HepG2 (cell line): ENCODE measurements around the gene SEMA3E. TPM values are rescaled to one million over a fixed set of nuclear protein-coding genes. Genes with fewer than 3 reads are reported as not detected.

Experiments
- ATAC-seq: fragments of 200-7000 bp; cut with Tn5 transposase; 3 replicates; pipeline ENCODE4 v1.9.1; 2020; ENCODE audit warnings: mild to moderate bottlenecking, moderate library complexity
- BruUV-seq: library from RNA; stranded (reverse); fragments of 400-500 nt; replicated peaks from 2 replicates; lab custom pipeline; 2021; lab: Mats Ljungman, UMichigan
- CTCF ChIA-PET: fragments of 300-600 bp; formaldehyde crosslinking; extraction: SDS; loops from one replicate; lab custom pipeline; 2021; ENCODE audit warnings: low total read pairs, inconsistent platforms, low intra/inter-chr PET ratio; lab: Yijun Ruan, JAX
- POLR2A ChIA-PET: fragments of 350-600 bp; sonication (Branson Sonifier 250); formaldehyde crosslinking; loops from one replicate; lab custom pipeline; 2020; ENCODE audit warnings: antibody characterized with exemption, inconsistent platforms; lab: Yijun Ruan, JAX
- DNase-seq: peaks from one replicate; pipeline ENCODE4 v3.0.0-alpha.2; 2015; ENCODE audit warnings: low spot score
- FAIRE-seq: peaks from 3 replicates; lab custom pipeline; 2011; peaks lifted over from hg19 to GRCh38; lab: Jason Lieb, UNC
- H2AFZ ChIP-seq: one replicate; pipeline ENCODE4 v1.6.1; 2011; ENCODE audit warnings: low read length, inconsistent platforms
- H3K27ac ChIP-seq: fragments of 300-600 bp; 3 replicates; pipeline ENCODE4 v1.8.0; 2011; ENCODE audit warnings: mixed run types, mild to moderate bottlenecking, mixed read lengths, low read length, inconsistent platforms; ENCODE audit not compliant: insufficient read depth; ENCODE audit errors: extremely low read length
- H3K27me3 ChIP-seq, 2 experiments: fragments of 200-600 bp in 1 of 2; 2 replicates in 1 of 2; 3 replicates in 1 of 2; pipeline versions ENCODE4 v1.6.0 to v1.8.0; 2011; ENCODE audit warnings: low read length in 2 of 2, mild to moderate bottlenecking in 2 of 2, moderate library complexity in 2 of 2, inconsistent platforms in 1 of 2; ENCODE audit not compliant: insufficient read depth in 2 of 2, control insufficient read depth in 1 of 2
- H3K36me3 ChIP-seq, 2 experiments: fragments of 200-600 bp in 1 of 2; replicated peaks in 1 of 2; 2 replicates in 1 of 2; 3 replicates in 1 of 2; pipeline versions ENCODE4 v1.5.1 to v1.8.0; 2011; ENCODE audit warnings: low read length in 2 of 2, inconsistent platforms in 1 of 2; ENCODE audit not compliant: insufficient read depth in 2 of 2, control insufficient read depth in 1 of 2
- H3K4me1 ChIP-seq: 2 replicates; pipeline ENCODE4 v1.5.1; 2012; ENCODE audit warnings: low read length, inconsistent platforms; ENCODE audit not compliant: insufficient read depth
- H3K4me2 ChIP-seq: 2 replicates; pipeline ENCODE4 v1.6.0; 2011; ENCODE audit warnings: low read depth, low read length, inconsistent platforms
- H3K4me3 ChIP-seq, 3 experiments: fragments of 200-600 bp in 1 of 3; sonication (generic), shearing (Covaris generic) in 1 of 3; replicated peaks in 1 of 3; 2 replicates each; pipeline ENCODE4 v1.5.1; 2011 to 2016; ENCODE audit warnings: low read length in 3 of 3, inconsistent platforms in 2 of 3, low read depth in 2 of 3, mild to moderate bottlenecking in 2 of 3, control low read depth in 1 of 3, mixed read lengths in 1 of 3; ENCODE audit not compliant: insufficient read depth in 1 of 3
- H3K79me2 ChIP-seq: one replicate; pipeline ENCODE4 v1.6.1; 2011; ENCODE audit warnings: low read length, inconsistent platforms; ENCODE audit not compliant: insufficient read depth
- H3K9ac ChIP-seq: 2 replicates; pipeline ENCODE4 v1.6.0; 2011; ENCODE audit warnings: mild to moderate bottlenecking, low read depth, low read length, inconsistent platforms; ENCODE audit not compliant: insufficient read depth
- H3K9me3 ChIP-seq: 2 replicates; pipeline ENCODE4 v1.5.1; 2012; ENCODE audit warnings: mild to moderate bottlenecking, low read length
- H4K20me1 ChIP-seq: 2 replicates; pipeline ENCODE4 v1.6.0; 2011; ENCODE audit warnings: inconsistent platforms, mild to moderate bottlenecking, low read length, moderate library complexity; ENCODE audit not compliant: insufficient read depth
- ATF2 ChIP-seq: sonication (generic); formaldehyde crosslinking; IDR thresholded peaks from 2 replicates; pipeline ENCODE4 v1.4.0; 2020; ENCODE audit warnings: missing genetic modification reagents
- CHCHD3 ChIP-seq: sonication (generic); formaldehyde crosslinking; IDR thresholded peaks from 2 replicates; pipeline ENCODE4 v1.8.0; 2022; ENCODE audit warnings: mild to moderate bottlenecking, missing genetic modification reagents, moderate library complexity
- CHD4 ChIP-seq: fragments of 200-600 bp; sonication (generic); IDR thresholded peaks from 2 replicates; pipeline ENCODE4 v1.7.0; 2017; ENCODE audit warnings: mild to moderate bottlenecking, low read length, borderline replicate concordance
- KAT8 ChIP-seq: IDR thresholded peaks from 2 replicates; pipeline ENCODE4 v1.6.1; 2016; ENCODE audit warnings: missing genetic modification reagents, missing compliant biosample characterization
- LCORL ChIP-seq, 2 experiments: fragments of 450-650 bp in 1 of 2; sonication (generic) in 1 of 2; formaldehyde crosslinking in 1 of 2; IDR thresholded peaks; 2 replicates each; pipeline versions ENCODE4 v1.5.0 to v1.6.1; 2017 to 2020; ENCODE audit warnings: antibody characterized with exemption in 1 of 2, missing genetic modification reagents in 1 of 2
- MAF1 ChIP-seq: sonication (generic); formaldehyde crosslinking; IDR thresholded peaks from 2 replicates; pipeline ENCODE4 v1.5.0; 2020; ENCODE audit warnings: missing genetic modification reagents, borderline replicate concordance
- MEIS1 ChIP-seq: sonication (generic); formaldehyde crosslinking; IDR thresholded peaks from 2 replicates; pipeline ENCODE4 v1.9.0; 2021; ENCODE audit warnings: mild to moderate bottlenecking, missing genetic modification reagents, moderate library complexity, borderline replicate concordance
- TGIF2 ChIP-seq: IDR thresholded peaks from 2 replicates; pipeline ENCODE4 v1.6.1; 2016; ENCODE audit warnings: control low read depth, missing compliant biosample characterization
- U2AF1 ChIP-seq: fragments of 200-400 bp; formaldehyde crosslinking; optimal IDR thresholded peaks from 2 replicates; pipeline ENCODE3; 2017; ENCODE audit warnings: mild to moderate bottlenecking, low read depth, low read length
- ZFP90 ChIP-seq: sonication (generic); formaldehyde crosslinking; IDR thresholded peaks from 2 replicates; pipeline ENCODE4 v1.8.0; 2022; ENCODE audit warnings: missing genetic modification reagents, mild to moderate bottlenecking, inconsistent platforms, borderline replicate concordance
- ZNF264 ChIP-seq: sonication (generic); formaldehyde crosslinking; IDR thresholded peaks from 2 replicates; pipeline ENCODE4 v1.4.0; 2020; ENCODE audit warnings: missing genetic modification reagents
- ZNF788 ChIP-seq: sonication (generic); formaldehyde crosslinking; IDR thresholded peaks from 2 replicates; pipeline ENCODE4 v1.5.0; 2020; ENCODE audit warnings: mild to moderate bottlenecking, missing genetic modification reagents, borderline replicate concordance
- WGBS: methylation state at CpG from one replicate; pipeline ENCODE4 v1.1.6; 2017; ENCODE audit warnings: low lambda C conversion rate; 5-methylcytosine and 5-hydroxymethylcytosine counted together
- in situ Hi-C: cut with HindIII; loops from 2 replicates; pipeline ENCODE4 v1.10.0; 2017; ENCODE audit warnings: low pct_unique_long_range_greater_than_20kb; ENCODE audit not compliant: extremely low pct_ligation_motif_present
- intact Hi-C: fragments of 100-400 bp; cut with micrococcal nuclease; formaldehyde crosslinking; loops from one replicate; pipeline ENCODE4 v1.10.0; 2022; ENCODE audit not compliant: unreplicated experiment
- polyA plus RNA-seq, 8 experiments: library from polyadenylated mRNA; depleted of rRNA in 3 of 8; stranded (reverse) in 7 of 8; unstranded in 1 of 8; fragments of >200 nt; fragmentation: Illumina TruSeq in 4 of 8; extraction: Trizol in 4 of 8; gene quantifications; 2 replicates each; pipeline versions ENCODE4 v1.2.1 to v1.2.3, GENCODE V29; 2011 to 2016; ENCODE audit warnings: low read depth in 4 of 8, missing spikeins in 1 of 8, mixed read lengths in 1 of 8; ENCODE audit not compliant: insufficient read depth in 1 of 8
- total RNA-seq, 5 experiments: library from RNA; depleted of rRNA; stranded (reverse); fragments of >200 nt; fragmentation: Illumina TruSeq; extraction: Trizol; gene quantifications; 2 replicates each; pipeline ENCODE4 v1.2.3, GENCODE V29; 2016; ENCODE audit warnings: low read depth in 1 of 5
- TF ChIP-seq, protein P1 (sequence below): IDR thresholded peaks from 2 replicates; pipeline ENCODE4 v1.6.1; 2016; ENCODE audit warnings: missing genetic modification reagents, missing compliant biosample characterization
- TF ChIP-seq, protein P2 (sequence below): sonication (generic); formaldehyde crosslinking; IDR thresholded peaks from 2 replicates; pipeline ENCODE4 v1.4.0; 2020; ENCODE audit warnings: mild to moderate bottlenecking, missing genetic modification reagents
- TF ChIP-seq, protein P3 (sequence below): sonication (generic); formaldehyde crosslinking; IDR thresholded peaks from 2 replicates; pipeline ENCODE4 v1.9.0; 2022; ENCODE audit warnings: low read depth, missing genetic modification reagents
- TF ChIP-seq, protein P4 (sequence below): sonication (generic); formaldehyde crosslinking; IDR thresholded peaks from 2 replicates; pipeline ENCODE4 v1.4.0; 2020; ENCODE audit warnings: missing genetic modification reagents; ENCODE audit errors: not compliant biosample characterization
- TF ChIP-seq, protein P5 (sequence below): sonication (generic); formaldehyde crosslinking; IDR thresholded peaks from 2 replicates; pipeline ENCODE4 v1.4.0; 2020; ENCODE audit warnings: mild to moderate bottlenecking, missing genetic modification reagents, borderline replicate concordance

Gene SEMA3E
- total and polyA plus RNA-seq, 2 of the 13 experiments (the other 11 are each of a cell fraction or from before 2014, with no cell fraction given) = not detected

DNA sequence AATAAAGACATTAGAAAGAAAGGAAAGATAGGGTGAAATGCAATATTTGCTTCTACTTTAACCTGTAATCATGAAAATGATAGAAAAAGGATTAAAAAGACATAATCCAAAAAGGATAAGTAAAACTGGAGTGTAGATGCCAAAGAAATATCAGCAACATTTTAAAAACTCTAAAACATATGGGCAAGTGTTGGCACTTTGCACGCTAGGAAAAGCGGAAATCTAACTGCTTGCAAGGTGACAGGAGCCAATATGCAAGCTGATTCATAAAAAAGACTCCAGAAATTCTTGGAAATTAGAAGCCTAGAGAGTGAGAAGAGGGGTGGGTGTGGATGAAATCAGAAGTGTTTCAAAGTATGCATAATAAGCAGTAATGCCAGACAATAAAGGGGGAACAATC lies 161.1 kb downstream of the SEMA3E start:
- H3K4me1 ChIP-seq = no peaks in the 10 kb centered on the region
- no peak overlapping the region for H3K9ac ChIP-seq
- H3K4me3 ChIP-seq = no peak overlapping the region
- no peak for FAIRE-seq
- no peak overlapping the region for H3K4me2 ChIP-seq
- H3K9me3 ChIP-seq = no peaks in the 10 kb centered on the region
- WGBS = 6% methylated on average over 2 of the region's 2 CpGs
- POLR2A ChIA-PET = no interaction called here
- intact Hi-C loops (no loop called here), in situ Hi-C loops (no loop called here)
- no peak overlapping the region for H2AFZ ChIP-seq
- no peaks in the 10 kb centered on the region for H4K20me1 ChIP-seq
- no peak overlapping the region for H3K27ac ChIP-seq
- H3K27me3 ChIP-seq = no peaks in the 10 kb centered on the region
- no peaks in the 10 kb centered on the region for H3K79me2 ChIP-seq
- no TSS peak for BruUV-seq
- DNase-seq = no peak
- no peaks in the 10 kb centered on the region for H3K36me3 ChIP-seq
- ATAC-seq = no peak
- CTCF ChIA-PET = no interaction called here
- no peak for TF ChIP-seq ZNF264 (CRISPR knock-in tag)
- no peak for TF ChIP-seq LCORL (IDR thresholded peaks at IDR 0.05)
- TF ChIP-seq LCORL (CRISPR knock-in tag; IDR thresholded peaks at IDR 0.05) = no peak
- no peak for TF ChIP-seq MEIS1 (CRISPR knock-in tag)
- TF ChIP-seq ATF2 (CRISPR knock-in tag) = no peak
- TF ChIP-seq KAT8 (CRISPR knock-in tag) = no peak
- no peak for TF ChIP-seq TGIF2 (CRISPR knock-in tag)
- no peak for TF ChIP-seq ZFP90
- TF ChIP-seq U2AF1 = no peak
- TF ChIP-seq, protein P1, sequence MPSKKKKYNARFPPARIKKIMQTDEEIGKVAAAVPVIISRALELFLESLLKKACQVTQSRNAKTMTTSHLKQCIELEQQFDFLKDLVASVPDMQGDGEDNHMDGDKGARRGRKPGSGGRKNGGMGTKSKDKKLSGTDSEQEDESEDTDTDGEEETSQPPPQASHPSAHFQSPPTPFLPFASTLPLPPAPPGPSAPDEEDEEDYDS (CRISPR knock-in tag) = no peak
- TF ChIP-seq CHCHD3 (CRISPR knock-in tag) = no peak
- TF ChIP-seq, protein P2, sequence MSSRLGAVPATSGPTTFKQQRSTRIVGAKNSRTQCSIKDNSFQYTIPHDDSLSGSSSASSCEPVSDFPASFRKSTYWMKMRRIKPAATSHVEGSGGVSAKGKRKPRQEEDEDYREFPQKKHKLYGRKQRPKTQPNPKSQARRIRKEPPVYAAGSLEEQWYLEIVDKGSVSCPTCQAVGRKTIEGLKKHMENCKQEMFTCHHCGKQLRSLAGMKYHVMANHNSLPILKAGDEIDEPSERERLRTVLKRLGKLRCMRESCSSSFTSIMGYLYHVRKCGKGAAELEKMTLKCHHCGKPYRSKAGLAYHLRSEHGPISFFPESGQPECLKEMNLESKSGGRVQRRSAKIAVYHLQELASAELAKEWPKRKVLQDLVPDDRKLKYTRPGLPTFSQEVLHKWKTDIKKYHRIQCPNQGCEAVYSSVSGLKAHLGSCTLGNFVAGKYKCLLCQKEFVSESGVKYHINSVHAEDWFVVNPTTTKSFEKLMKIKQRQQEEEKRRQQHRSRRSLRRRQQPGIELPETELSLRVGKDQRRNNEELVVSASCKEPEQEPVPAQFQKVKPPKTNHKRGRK = no peak
- no peak for TF ChIP-seq ZNF788 (CRISPR knock-in tag)
- TF ChIP-seq, protein P3, sequence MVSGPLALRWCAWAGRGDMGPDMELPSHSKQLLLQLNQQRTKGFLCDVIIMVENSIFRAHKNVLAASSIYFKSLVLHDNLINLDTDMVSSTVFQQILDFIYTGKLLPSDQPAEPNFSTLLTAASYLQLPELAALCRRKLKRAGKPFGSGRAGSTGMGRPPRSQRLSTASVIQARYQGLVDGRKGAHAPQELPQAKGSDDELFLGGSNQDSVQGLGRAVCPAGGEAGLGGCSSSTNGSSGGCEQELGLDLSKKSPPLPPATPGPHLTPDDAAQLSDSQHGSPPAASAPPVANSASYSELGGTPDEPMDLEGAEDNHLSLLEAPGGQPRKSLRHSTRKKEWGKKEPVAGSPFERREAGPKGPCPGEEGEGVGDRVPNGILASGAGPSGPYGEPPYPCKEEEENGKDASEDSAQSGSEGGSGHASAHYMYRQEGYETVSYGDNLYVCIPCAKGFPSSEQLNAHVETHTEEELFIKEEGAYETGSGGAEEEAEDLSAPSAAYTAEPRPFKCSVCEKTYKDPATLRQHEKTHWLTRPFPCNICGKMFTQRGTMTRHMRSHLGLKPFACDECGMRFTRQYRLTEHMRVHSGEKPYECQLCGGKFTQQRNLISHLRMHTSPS (CRISPR knock-in tag) = no peak
- TF ChIP-seq MAF1 (CRISPR knock-in tag) = no peak
- no peak for TF ChIP-seq CHD4
- TF ChIP-seq, protein P4, sequence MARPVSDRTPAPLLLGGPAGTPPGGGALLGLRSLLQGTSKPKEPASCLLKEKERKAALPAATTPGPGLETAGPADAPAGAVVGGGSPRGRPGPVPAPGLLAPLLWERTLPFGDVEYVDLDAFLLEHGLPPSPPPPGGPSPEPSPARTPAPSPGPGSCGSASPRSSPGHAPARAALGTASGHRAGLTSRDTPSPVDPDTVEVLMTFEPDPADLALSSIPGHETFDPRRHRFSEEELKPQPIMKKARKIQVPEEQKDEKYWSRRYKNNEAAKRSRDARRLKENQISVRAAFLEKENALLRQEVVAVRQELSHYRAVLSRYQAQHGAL (CRISPR knock-in tag) = no peak
- TF ChIP-seq, protein P5, sequence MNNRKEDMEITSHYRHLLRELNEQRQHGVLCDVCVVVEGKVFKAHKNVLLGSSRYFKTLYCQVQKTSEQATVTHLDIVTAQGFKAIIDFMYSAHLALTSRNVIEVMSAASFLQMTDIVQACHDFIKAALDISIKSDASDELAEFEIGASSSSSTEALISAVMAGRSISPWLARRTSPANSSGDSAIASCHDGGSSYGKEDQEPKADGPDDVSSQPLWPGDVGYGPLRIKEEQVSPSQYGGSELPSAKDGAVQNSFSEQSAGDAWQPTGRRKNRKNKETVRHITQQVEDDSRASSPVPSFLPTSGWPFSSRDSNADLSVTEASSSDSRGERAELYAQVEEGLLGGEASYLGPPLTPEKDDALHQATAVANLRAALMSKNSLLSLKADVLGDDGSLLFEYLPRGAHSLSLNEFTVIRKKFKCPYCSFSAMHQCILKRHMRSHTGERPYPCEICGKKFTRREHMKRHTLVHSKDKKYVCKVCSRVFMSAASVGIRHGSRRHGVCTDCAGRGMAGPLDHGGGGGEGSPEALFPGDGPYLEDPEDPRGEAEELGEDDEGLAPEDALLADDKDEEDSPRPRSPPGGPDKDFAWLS = no peak
